SK-N-SH treated with all-trans-retinoic acid at 6 μM for 48 hours (cell line): ENCODE data around the gene DSCAM.
"Not testable (repeated sequence)": the region's sequence is repeated elsewhere in the genome, so short reads cannot be mapped to it uniquely, and the experiment has no call there.

ENCODE experiments used
- ATAC-seq: fragments of 200-7000 bp; cut with Tn5 transposase; 3 replicates; pipeline ENCODE4 v1.9.1; 2020; ENCODE audit warnings: mild to moderate bottlenecking, moderate library complexity
- ARNTL ChIP-seq: fragments of 450-650 bp; formaldehyde crosslinking; IDR thresholded peaks from 2 replicates; pipeline ENCODE4 v1.5.0; 2020; ENCODE audit warnings: low read depth, mild to moderate bottlenecking, moderate library complexity, borderline replicate concordance
- BACH2 ChIP-seq: fragments of 250-450 bp; sonication (Bioruptor Pico); IDR thresholded peaks from 2 replicates; pipeline ENCODE4 v1.9.0; 2021; ENCODE audit warnings: mild to moderate bottlenecking, borderline replicate concordance
- CSDC2 ChIP-seq: fragments of 250-450 bp; sonication (Bioruptor Pico); IDR thresholded peaks from 2 replicates; pipeline ENCODE4 v1.5.0; 2020; ENCODE audit warnings: mild to moderate bottlenecking, moderate library complexity
- ESRRG ChIP-seq: fragments of 250-450 bp; sonication (Bioruptor Pico); IDR thresholded peaks from 2 replicates; pipeline ENCODE4 v1.6.1; 2021; ENCODE audit warnings: mild to moderate bottlenecking
- GLIS3 ChIP-seq: fragments of 250-450 bp; sonication (Bioruptor Pico); IDR thresholded peaks from 2 replicates; pipeline ENCODE4 v1.5.0; 2020; ENCODE audit warnings: mild to moderate bottlenecking, moderate library complexity
- ISL1 ChIP-seq: fragments of 250-450 bp; sonication (Bioruptor Pico); IDR thresholded peaks from 2 replicates; pipeline ENCODE4 v2.1.2; 2022; ENCODE audit warnings: mild to moderate bottlenecking, moderate library complexity
- OSR1 ChIP-seq: fragments of 250-450 bp; sonication (Bioruptor Pico); IDR thresholded peaks from 2 replicates; pipeline ENCODE4 v1.8.0; 2022; ENCODE audit warnings: moderate library complexity, mild to moderate bottlenecking, inconsistent platforms
- PATZ1 ChIP-seq: fragments of 250-450 bp; sonication (Bioruptor Pico); IDR thresholded peaks from 2 replicates; pipeline ENCODE4 v1.8.0; 2020; ENCODE audit warnings: mild to moderate bottlenecking, moderate library complexity, borderline replicate concordance
- PPARA ChIP-seq: fragments of 250-450 bp; sonication (Bioruptor Pico); IDR thresholded peaks from 2 replicates; pipeline ENCODE4 v1.5.0; 2020; ENCODE audit warnings: mild to moderate bottlenecking, borderline replicate concordance
- RARB ChIP-seq: fragments of 250-450 bp; sonication (Bioruptor Pico); IDR thresholded peaks from 2 replicates; pipeline ENCODE4 v1.8.0; 2021; ENCODE audit warnings: mild to moderate bottlenecking, moderate library complexity
- TCF4 ChIP-seq: fragments of 250-450 bp; sonication (Bioruptor Pico); IDR thresholded peaks from 2 replicates; pipeline ENCODE4 v1.8.0; 2021; ENCODE audit warnings: mild to moderate bottlenecking, moderate library complexity, borderline replicate concordance
- TOX ChIP-seq: fragments of 250-450 bp; sonication (Bioruptor Pico); IDR thresholded peaks from 2 replicates; pipeline ENCODE4 v1.8.0; 2021; ENCODE audit warnings: mild to moderate bottlenecking, moderate library complexity, borderline replicate concordance
- TSHZ2 ChIP-seq: fragments of 250-450 bp; sonication (Bioruptor Pico); IDR thresholded peaks from 2 replicates; pipeline ENCODE4 v1.5.0; 2020; ENCODE audit warnings: mild to moderate bottlenecking, moderate library complexity
- ZFP3 ChIP-seq: fragments of 250-450 bp; sonication (Bioruptor Pico); IDR thresholded peaks from 2 replicates; pipeline ENCODE4 v1.5.0; 2020; ENCODE audit warnings: mild to moderate bottlenecking, moderate library complexity
- ZFP30 ChIP-seq: fragments of 450-650 bp; formaldehyde crosslinking; IDR thresholded peaks from 2 replicates; pipeline ENCODE4 v1.5.0; 2022; ENCODE audit warnings: mild to moderate bottlenecking, moderate library complexity
- ZNF565 ChIP-seq: fragments of 450-650 bp; formaldehyde crosslinking; conservative IDR thresholded peaks from 2 replicates; pipeline ENCODE4 v1.5.0; 2020; ENCODE audit warnings: low read depth, mild to moderate bottlenecking, moderate library complexity
- ZNF70 ChIP-seq: fragments of 450-650 bp; formaldehyde crosslinking; IDR thresholded peaks from 2 replicates; pipeline ENCODE4 v1.5.0; 2020; ENCODE audit warnings: mild to moderate bottlenecking, moderate library complexity
- ZNF8 ChIP-seq: fragments of 450-650 bp; formaldehyde crosslinking; IDR thresholded peaks from 2 replicates; pipeline ENCODE4 v1.5.0; 2020; ENCODE audit warnings: mild to moderate bottlenecking, moderate library complexity
- TF ChIP-seq, protein P1 (sequence below): fragments of 250-450 bp; sonication (Bioruptor Pico); IDR thresholded peaks from 2 replicates; pipeline ENCODE4 v1.5.1; 2020; ENCODE audit warnings: low read depth, mild to moderate bottlenecking, moderate library complexity
- TF ChIP-seq, protein P2 (sequence below): fragments of 250-450 bp; sonication (Bioruptor Pico); IDR thresholded peaks from 2 replicates; pipeline ENCODE4 v1.5.1; 2021; ENCODE audit warnings: mild to moderate bottlenecking, moderate library complexity

The DSCAM gene

DNA sequence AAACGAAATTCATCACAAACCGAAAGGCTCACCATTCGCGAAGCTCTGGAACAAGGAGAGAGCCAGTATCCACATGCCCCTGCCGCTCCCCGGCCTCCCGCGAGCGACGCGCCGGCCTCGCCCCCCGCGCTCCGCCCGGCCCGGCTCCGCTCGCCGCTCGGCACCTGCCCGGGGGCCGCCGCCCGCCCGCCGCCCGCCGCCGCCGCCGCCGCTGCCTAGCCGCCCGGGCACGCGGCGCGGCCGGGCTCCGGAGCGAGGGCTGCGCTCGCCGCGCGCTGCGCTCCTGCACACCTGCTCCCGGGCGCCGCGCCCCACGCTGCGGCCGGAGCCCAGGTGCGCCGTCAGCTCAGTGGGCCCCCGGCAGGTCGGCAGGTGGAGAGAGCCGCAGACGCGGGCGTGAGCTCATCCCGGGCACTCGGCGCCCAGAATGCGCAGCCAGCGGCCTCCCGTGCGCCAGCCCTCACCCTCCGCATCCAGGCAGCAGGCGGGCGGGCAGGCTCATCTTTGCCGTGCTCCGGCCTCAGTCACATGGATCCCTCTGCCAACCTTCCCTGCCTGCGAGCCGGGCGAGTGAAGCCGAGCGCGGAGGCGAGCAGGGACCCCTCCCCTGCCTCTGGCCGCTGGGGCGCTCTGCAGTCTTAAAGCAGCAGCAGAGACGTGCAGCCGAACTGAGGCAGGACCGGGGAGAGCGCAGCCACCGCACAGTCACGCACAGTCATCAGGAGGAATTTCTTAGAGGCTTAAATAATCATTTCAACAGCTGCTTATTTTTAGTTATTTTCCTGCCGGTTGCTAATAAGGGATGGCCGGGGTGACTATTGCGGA, at the start of gene DSCAM:
Gene DSCAM, minus strand, starts transcription at position 572 of the 825 bp plus-strand sequence. Its CDS starts 497 bp downstream, at position 75.
- TF ChIP-seq TSHZ2 (CRISPR knock-in tag) (no peak), PPARA (no peak), ZNF565 (CRISPR knock-in tag) (no peak), ZNF70 (CRISPR knock-in tag) (no peak), CSDC2 (no peak)
- no peak for ATAC-seq

DNA sequence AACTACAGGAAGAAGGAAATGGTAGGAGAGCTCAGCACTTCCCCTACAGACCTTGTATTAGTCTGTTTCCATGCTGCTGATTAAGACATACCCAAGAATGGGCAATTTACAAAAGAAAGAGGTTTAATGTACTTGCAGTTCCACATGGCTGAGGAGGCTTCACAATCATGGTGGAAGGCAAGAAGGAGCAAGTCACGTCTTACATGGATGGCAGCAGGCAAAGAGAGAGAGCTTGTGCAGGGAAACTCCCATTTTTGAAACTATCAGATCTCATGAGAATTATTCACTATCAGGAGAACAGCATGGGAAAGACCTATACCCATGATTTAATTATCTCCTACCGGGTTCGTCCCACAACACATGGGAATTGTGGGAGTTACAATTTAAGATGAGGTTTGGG, 48.7 kb upstream of the DSCAM start:
- ATAC-seq: not testable (repeated sequence)

GRCh38 chr21:40886931-40887330, 40.0 kb upstream of the DSCAM start:
- ATAC-seq: no peak

GRCh38 chr21:40886006-40886405, 39.0 kb upstream of the DSCAM start:
- ATAC-seq: no peak
- TF ChIP-seq ZFP3 (no peak), ZFP30 (CRISPR knock-in tag) (no peak)

More at GRCh38 chr21:40886931-40887330, 40.0 kb upstream of the DSCAM start:
- TF ChIP-seq RARB (CRISPR knock-in tag) (no peak), ZFP3 (no peak), ESRRG (CRISPR knock-in tag) (no peak), GLIS3 (CRISPR knock-in tag) (no peak), TCF4 (CRISPR knock-in tag) (no peak), ARNTL (CRISPR knock-in tag) (no peak), ZNF8 (CRISPR knock-in tag) (no peak), CSDC2 (no peak), ZNF565 (CRISPR knock-in tag) (no peak), ZNF70 (CRISPR knock-in tag) (no peak), OSR1 (CRISPR knock-in tag) (no peak), BACH2 (CRISPR knock-in tag) (no peak), ZFP30 (CRISPR knock-in tag) (no peak), PATZ1 (CRISPR knock-in tag) (no peak), PPARA (no peak), ISL1 (CRISPR knock-in tag) (no peak), TOX (CRISPR knock-in tag) (no peak)
- TF ChIP-seq, protein P1, sequence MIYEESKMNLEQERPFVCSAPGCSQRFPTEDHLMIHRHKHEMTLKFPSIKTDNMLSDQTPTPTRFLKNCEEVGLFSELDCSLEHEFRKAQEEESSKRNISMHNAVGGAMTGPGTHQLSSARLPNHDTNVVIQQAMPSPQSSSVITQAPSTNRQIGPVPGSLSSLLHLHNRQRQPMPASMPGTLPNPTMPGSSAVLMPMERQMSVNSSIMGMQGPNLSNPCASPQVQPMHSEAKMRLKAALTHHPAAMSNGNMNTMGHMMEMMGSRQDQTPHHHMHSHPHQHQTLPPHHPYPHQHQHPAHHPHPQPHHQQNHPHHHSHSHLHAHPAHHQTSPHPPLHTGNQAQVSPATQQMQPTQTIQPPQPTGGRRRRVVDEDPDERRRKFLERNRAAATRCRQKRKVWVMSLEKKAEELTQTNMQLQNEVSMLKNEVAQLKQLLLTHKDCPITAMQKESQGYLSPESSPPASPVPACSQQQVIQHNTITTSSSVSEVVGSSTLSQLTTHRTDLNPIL: no peak
- TF ChIP-seq, protein P2, sequence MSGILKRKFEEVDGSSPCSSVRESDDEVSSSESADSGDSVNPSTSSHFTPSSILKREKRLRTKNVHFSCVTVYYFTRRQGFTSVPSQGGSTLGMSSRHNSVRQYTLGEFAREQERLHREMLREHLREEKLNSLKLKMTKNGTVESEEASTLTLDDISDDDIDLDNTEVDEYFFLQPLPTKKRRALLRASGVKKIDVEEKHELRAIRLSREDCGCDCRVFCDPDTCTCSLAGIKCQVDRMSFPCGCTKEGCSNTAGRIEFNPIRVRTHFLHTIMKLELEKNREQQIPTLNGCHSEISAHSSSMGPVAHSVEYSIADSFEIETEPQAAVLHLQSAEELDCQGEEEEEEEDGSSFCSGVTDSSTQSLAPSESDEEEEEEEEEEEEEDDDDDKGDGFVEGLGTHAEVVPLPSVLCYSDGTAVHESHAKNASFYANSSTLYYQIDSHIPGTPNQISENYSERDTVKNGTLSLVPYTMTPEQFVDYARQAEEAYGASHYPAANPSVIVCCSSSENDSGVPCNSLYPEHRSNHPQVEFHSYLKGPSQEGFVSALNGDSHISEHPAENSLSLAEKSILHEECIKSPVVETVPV (CRISPR knock-in tag): no peak
